ENCODE measurements around the gene LHFPL6.

LHFPL6 gene

DNA sequence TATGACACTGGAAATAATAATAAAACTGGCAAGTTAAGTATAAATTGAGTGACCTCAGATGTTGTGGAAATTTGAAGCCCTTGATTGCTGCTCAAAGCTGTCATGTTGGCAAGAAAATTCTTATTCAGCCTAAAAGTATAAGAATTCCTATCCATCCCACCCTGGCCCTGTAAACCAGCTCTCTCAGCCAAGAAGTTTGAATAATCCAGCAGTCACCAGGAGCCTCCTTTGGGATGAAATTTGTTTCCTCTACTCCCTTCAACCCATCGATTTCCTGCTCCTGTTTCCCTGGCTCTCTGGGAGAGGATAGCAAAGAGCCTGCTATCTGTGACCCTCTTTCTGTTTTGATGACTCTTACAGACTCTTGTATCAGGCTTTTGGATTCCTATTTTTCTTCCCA lies 169.3 kb downstream of the LHFPL6 start:
- Histone ChIP-seq H3F3A (ENCODE audit: insufficient read depth, low read length) (no peaks in the 10 kb centered on the region), H3K9me3 (replicated peaks; ENCODE audit: insufficient read depth, low read length) (no peaks in the 10 kb centered on the region), H3K4me2 (ENCODE audit: low read depth, low read length) (no peak overlapping the region), H3K36me3 (replicated peaks; ENCODE audit: insufficient read depth, low read length) (no peaks in the 10 kb centered on the region), H3K9ac (ENCODE audit: low read length) (no peak overlapping the region), H3K4me1 (ENCODE audit: low read length) (no peaks in the 10 kb centered on the region), H3K9me2 (replicated peaks; ENCODE audit: insufficient read depth, low read length) (no peaks in the 10 kb centered on the region), H2AFZ (ENCODE audit: low read length) (no peak overlapping the region), H3K27ac (ENCODE audit: low read length) (no peak overlapping the region), H3K79me2 (ENCODE audit: low read length) (no peaks in the 10 kb centered on the region), H3K27me3 (replicated peaks; ENCODE audit: insufficient read depth, low read length) (no peaks in the 10 kb centered on the region), H4K20me1 (ENCODE audit: insufficient read depth, low read length) (no peaks in the 10 kb centered on the region), H3K4me3 (ENCODE audit: low read length) (no peak overlapping the region)
- no peak for DNase-seq
- TF ChIP-seq EZH2 (optimal IDR thresholded peaks at IDR 0.05; ENCODE audit: low read depth, low read length) = no peak
- no peak for TF ChIP-seq EZH2phosphoT487 (IDR thresholded peaks at IDR 0.05; ENCODE audit: low read length)
- TF ChIP-seq, protein P1, sequence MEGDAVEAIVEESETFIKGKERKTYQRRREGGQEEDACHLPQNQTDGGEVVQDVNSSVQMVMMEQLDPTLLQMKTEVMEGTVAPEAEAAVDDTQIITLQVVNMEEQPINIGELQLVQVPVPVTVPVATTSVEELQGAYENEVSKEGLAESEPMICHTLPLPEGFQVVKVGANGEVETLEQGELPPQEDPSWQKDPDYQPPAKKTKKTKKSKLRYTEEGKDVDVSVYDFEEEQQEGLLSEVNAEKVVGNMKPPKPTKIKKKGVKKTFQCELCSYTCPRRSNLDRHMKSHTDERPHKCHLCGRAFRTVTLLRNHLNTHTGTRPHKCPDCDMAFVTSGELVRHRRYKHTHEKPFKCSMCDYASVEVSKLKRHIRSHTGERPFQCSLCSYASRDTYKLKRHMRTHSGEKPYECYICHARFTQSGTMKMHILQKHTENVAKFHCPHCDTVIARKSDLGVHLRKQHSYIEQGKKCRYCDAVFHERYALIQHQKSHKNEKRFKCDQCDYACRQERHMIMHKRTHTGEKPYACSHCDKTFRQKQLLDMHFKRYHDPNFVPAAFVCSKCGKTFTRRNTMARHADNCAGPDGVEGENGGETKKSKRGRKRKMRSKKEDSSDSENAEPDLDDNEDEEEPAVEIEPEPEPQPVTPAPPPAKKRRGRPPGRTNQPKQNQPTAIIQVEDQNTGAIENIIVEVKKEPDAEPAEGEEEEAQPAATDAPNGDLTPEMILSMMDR (IDR thresholded peaks at IDR 0.05; ENCODE audit: low read length) = no peak

DNA sequence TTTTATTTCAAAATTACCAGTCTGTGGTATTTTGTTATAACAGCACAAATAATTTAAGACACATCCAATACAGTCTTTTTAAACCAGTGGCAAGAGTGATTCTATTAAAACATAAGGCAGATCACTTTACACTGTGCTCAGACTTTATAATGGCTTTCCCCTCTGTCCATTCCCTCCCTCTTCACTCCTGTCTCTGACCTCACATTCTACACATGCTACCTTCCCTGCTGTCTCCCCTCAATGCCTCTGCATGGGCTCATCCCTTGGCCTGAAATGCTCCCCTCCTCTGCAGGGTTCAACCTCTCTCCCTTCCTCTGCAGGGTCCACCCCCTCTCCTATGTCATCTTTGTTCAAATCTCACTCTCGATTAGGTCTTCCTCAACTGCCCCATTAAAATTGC lies 170.8 kb downstream of the LHFPL6 start:
- Histone ChIP-seq H2AFZ (ENCODE audit: low read length) (no peak overlapping the region), H3K4me3 (ENCODE audit: low read length) (no peak overlapping the region), H3F3A (ENCODE audit: insufficient read depth, low read length) (no peaks in the 10 kb centered on the region), H3K4me2 (ENCODE audit: low read depth, low read length) (no peak overlapping the region), H3K27me3 (replicated peaks; ENCODE audit: insufficient read depth, low read length) (no peaks in the 10 kb centered on the region), H3K79me2 (ENCODE audit: low read length) (no peaks in the 10 kb centered on the region), H3K27ac (ENCODE audit: low read length) (no peak overlapping the region), H3K9ac (ENCODE audit: low read length) (no peak overlapping the region), H3K4me1 (ENCODE audit: low read length) (no peaks in the 10 kb centered on the region), H3K9me3 (replicated peaks; ENCODE audit: insufficient read depth, low read length) (no peaks in the 10 kb centered on the region), H3K36me3 (replicated peaks; ENCODE audit: insufficient read depth, low read length) (no peaks in the 10 kb centered on the region), H4K20me1 (ENCODE audit: insufficient read depth, low read length) (no peaks in the 10 kb centered on the region), H3K9me2 (replicated peaks; ENCODE audit: insufficient read depth, low read length) (no peaks in the 10 kb centered on the region)
- no peak for DNase-seq
- TF ChIP-seq, protein P1 (IDR thresholded peaks at IDR 0.05; ENCODE audit: low read length) = no peak
- TF ChIP-seq EZH2phosphoT487 (IDR thresholded peaks at IDR 0.05; ENCODE audit: low read length) = no peak
- no peak for TF ChIP-seq EZH2 (optimal IDR thresholded peaks at IDR 0.05; ENCODE audit: low read depth, low read length)

DNA sequence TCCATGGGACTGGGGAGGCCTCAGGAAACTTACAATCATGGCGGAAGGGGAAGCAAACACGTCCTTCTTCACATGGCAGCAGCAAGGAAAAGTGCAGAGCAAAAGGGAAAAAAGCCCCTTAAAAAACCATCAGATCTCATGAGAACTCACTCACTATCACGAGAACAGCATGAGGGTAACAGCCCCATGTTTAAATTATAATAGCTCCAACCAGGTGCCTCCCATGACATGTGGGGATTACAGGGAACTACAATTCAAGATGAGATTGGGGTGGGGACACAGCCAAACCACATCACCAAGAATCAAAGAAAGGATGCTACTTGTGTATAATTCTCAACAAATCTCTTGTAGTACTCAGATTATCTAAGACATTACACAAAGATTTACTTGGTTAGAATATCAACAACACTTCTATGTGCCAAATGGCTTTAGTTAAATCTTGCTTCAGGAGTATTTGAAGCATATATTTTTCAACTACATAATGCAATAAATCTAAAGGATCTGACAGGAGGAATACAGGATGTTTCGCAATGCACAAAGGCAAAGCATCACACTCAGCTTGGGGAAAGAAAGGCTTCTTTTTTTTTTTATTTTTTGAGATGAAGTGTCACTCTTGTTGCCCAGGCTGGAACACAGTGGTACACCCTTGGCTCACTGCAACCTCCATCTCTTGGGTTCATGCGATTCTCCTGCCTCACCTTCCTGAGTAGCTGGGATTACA lies 180.0 kb downstream of the LHFPL6 start:
- Histone ChIP-seq H3K9me3 (replicated peaks; ENCODE audit: insufficient read depth, low read length) (no peaks in the 10 kb centered on the region), H3K4me2 (ENCODE audit: low read depth, low read length) (no peak overlapping the region), H4K20me1 (ENCODE audit: insufficient read depth, low read length) (no peaks in the 10 kb centered on the region), H3K79me2 (ENCODE audit: low read length) (no peaks in the 10 kb centered on the region), H3K9me2 (replicated peaks; ENCODE audit: insufficient read depth, low read length) (no peaks in the 10 kb centered on the region), H2AFZ (ENCODE audit: low read length) (no peak overlapping the region), H3F3A (ENCODE audit: insufficient read depth, low read length) (no peaks in the 10 kb centered on the region), H3K27me3 (replicated peaks; ENCODE audit: insufficient read depth, low read length) (no peaks in the 10 kb centered on the region), H3K4me1 (ENCODE audit: low read length) (no peaks in the 10 kb centered on the region), H3K27ac (ENCODE audit: low read length) (no peak overlapping the region), H3K9ac (ENCODE audit: low read length) (no peak overlapping the region), H3K36me3 (replicated peaks; ENCODE audit: insufficient read depth, low read length) (no peaks in the 10 kb centered on the region), H3K4me3 (ENCODE audit: low read length) (no peak overlapping the region)
- no peak for DNase-seq
- TF ChIP-seq, protein P1 (IDR thresholded peaks at IDR 0.05; ENCODE audit: low read length) = no peak
- TF ChIP-seq EZH2phosphoT487 (IDR thresholded peaks at IDR 0.05; ENCODE audit: low read length) (no peak), EZH2 (optimal IDR thresholded peaks at IDR 0.05; ENCODE audit: low read depth, low read length) (no peak)

Data from MM.1S (cell line).